EH (cell line): ENCODE results near the gene KAT8.
"Not testable (repeated sequence)": the region's sequence is repeated elsewhere in the genome, so short reads cannot be mapped to it uniquely, and the experiment has no call there.

Experiments
- DNase-seq: peaks from one replicate; pipeline ENCODE4 v3.0.0-alpha.2; 2015; ENCODE audit warnings: low read depth

Gene KAT8

GRCh38 chr16:31131841-31132271 is 14.4 kb downstream of the KAT8 start:
- DNase-seq: no peak

- DNase-seq: no peak
These were observed 15.0 kb downstream of the KAT8 start for GRCh38 chr16:31132303-31132979.

GRCh38 chr16:31133046-31133501 is 15.6 kb downstream of the KAT8 start:
- no peak for DNase-seq

GRCh38 chr16:31134091-31134571 is 16.7 kb downstream of the KAT8 start:
- peak; percentile 8 for DNase-seq

DNA sequence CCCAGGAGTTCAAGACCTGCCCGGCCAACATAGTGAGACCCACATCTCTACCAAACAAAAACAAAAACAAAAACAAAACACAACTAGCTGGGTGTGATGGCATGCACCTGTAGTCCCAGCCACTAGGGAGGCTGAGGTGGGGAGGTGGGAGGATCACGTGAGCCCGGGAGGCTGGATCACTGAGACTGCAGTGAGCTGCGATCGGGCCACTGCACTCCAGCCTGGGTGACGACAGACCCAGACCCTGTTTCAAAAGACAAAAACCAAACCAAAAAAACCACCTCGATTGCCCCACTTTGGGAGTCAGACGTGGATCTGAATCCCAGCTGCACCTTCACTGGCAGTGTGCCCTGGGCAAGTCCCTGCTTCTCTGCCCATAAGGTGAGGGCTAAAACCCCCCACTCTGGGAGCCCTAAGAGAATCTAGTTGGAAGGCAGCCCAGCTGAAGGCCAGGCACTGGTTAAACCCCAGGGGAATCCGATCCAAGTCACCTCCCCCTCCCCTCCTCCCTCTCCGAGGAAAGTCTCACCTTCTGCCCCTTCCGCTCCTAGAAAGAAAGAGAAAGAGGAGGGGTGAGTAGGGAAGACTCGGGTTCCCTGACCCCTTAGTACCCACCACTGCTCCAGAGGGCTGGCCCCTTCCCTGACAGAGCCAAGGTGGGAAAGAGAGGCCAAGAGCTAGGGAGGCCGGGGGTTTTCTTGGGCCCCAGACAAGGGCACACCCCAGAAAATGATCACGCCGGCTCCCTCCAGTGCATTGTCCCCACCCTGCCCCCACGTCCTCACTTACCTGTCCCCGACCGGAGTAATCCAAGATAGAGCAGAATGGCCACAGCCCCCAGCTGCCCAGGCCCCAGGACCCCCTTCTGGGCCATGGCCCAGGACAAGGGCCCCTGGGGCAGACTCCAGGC is 17.4 kb downstream of the KAT8 start:
- no peak for DNase-seq

GRCh38 chr16:31135535-31136286 is 18.2 kb downstream of the KAT8 start, which contains the start of gene PRSS8:
PRSS8 (minus strand) TSS chr16:31135727; CDS start chr16:31135498, 229 bp downstream.
- DNase-seq: no peak

- no peak for DNase-seq
These were observed 18.8 kb downstream of the KAT8 start for GRCh38 chr16:31136287-31136662.

DNA sequence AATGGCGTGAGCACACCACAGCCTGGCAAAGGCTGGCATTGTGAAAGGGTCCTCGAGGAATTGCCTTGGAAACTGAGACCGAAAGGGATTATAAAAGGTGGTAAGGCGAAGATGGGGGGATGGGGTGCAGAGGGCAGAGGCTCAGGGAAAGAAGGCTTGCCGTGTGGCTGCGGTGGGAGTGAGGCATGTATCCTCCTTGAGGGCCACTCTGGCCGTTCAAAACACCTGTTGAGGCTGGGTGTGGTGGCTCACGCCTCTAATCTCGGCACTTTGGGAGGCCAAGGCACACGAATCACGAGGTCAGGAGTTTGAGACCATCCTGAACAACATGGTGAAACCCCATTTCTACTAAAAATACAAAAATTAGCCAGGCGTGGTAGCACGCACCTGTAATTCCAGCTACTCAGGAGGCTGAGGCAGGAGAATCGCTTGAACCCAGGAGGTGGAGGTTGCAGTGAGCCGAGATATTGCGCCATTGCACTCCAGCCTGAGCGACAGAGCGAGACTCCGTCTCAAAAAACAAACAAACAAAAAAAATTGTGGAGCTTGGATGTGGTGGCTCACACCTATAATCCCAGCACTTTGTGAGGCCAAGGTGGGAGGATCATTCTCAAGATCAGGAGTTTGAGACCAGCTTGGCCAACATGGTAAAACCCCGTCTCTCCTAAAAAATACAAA is 19.5 kb downstream of the KAT8 start:
- not testable (repeated sequence) for DNase-seq

GRCh38 chr16:31138621-31139578 is 21.4 kb downstream of the KAT8 start:
- DNase-seq: peak; percentile 85

GRCh38 chr16:31141071-31141469 is 23.6 kb downstream of the KAT8 start:
- not testable (repeated sequence) for DNase-seq

DNA sequence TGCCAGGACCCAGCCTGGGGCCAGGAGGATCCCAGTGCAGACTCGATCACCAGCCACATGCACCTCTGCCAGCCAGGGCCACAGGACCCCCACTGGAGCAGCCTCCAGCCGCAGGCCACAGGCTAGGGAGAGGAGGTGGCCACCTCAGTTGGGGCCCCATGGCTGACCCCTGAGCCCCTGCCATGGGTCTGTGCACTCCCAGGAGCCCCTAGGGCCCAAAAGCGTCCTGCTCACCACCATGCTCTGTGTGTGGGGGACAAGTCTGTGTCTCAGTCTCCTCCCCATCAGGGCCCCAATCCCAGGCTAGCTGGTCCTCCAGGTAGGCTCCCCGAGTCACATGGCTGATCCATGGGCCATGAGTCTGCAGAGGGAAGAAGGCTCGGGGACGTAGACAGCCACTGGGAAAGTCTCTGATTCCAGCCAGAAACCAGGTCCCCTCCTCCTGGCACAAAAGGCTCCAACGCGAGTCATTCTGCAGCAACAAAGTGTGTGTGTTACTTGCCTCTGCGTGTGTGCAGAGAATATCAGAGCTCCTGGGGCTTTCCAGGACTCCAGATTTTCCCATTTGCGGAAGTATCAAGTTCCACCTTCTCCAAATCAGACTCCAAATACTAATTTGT is 24.1 kb downstream of the KAT8 start:
- no peak for DNase-seq

DNA sequence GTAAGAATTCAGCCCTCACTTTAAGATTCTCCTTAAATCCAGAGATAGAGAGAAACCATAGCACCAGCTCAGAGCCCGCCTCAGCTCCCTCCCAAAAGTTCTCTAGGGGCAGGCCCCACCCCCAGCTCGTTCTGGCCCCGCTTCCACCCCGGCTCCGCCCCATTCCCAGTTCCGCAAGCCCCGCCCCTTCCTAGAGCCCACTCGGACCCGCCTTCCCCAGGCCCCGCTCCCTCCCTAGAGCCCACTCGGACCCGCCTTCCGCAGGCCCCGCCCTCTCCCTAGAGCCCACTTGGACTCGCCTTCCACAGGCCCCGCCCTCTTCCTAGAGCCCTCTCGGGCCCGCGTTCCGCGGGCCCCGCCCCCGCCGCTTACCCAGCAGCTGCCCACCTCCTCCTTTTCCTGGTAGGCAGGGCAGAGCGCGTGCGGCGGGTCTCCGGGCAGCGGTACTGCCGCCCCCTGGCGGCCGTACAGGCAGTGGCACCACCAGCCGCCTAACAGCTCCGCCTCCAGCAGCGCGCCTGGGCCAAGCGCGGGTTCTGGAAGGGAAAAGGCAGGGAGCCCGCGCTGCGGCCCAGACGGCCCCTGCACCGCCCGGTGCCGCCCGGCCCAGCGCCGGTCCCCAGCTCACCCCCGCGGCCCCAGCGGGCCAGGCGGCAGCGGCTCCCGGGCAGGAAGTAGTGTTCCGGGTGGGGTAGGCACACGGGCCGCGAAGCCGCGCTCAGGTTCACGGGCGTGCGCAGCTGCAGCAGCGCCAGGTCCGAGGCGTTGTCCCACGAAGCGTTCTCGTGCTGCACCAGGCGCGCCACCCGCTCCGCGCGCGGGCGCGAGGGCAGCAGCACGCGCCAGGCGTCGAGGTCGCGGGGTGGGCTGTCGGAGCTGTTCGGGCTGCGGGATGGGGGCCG is 24.9 kb downstream of the KAT8 start:
- peak; percentile 99 for DNase-seq

GRCh38 chr16:31143011-31143693 is 25.7 kb downstream of the KAT8 start:
- DNase-seq: no peak

DNA sequence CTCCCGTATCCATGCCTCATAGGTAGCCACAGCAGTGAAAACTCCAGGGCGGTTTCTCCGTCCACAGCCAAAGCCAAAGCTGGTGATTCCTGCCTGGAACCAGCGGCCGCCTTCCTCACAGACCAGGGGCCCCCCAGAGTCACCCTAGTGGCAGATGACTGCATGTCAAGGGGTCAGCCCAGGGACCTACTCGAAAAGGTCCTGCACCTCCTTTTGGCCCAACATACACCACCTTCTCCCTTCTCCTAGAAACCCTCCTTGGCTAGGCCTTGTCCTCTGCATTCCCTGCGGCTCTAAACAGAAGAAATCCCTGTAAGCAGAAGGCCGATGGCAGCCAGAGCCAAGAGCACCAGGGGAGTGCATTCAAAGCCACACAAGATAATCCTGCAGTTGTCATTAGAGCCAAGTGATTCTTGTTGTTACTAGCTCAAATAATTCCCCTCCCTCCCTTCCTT is 26.3 kb downstream of the KAT8 start:
- no peak for DNase-seq

DNA sequence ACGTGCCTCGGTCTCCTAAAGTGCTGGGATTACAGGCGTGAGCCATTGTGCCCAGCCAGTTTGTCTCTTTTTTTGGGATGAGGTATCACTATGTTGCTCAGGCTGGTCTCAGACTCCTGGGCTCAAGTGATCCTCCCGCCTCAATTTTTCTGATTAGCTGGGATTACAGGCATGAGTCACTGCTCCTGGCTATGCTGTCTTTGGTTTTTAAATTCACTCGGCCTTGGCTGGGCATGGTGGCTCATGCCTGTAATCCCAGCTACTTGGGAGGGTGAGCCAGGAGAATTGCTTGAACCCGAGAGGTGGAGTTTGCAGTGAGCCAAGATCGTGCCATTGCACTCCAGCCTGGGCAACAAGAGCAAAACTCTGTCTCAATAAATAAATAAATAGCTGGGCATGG is 27.0 kb downstream of the KAT8 start:
- DNase-seq: peak; percentile 13

GRCh38 chr16:31145398-31145990 is 28.0 kb downstream of the KAT8 start:
- DNase-seq: no peak

GRCh38 chr16:31147574-31147973 is 30.1 kb downstream of the KAT8 start:
- DNase-seq: no peak

GRCh38 chr16:31148281-31148728 is 30.8 kb downstream of the KAT8 start:
- no peak for DNase-seq
